ENCODE measurements around the gene RAPGEF4.

Gene RAPGEF4

DNA sequence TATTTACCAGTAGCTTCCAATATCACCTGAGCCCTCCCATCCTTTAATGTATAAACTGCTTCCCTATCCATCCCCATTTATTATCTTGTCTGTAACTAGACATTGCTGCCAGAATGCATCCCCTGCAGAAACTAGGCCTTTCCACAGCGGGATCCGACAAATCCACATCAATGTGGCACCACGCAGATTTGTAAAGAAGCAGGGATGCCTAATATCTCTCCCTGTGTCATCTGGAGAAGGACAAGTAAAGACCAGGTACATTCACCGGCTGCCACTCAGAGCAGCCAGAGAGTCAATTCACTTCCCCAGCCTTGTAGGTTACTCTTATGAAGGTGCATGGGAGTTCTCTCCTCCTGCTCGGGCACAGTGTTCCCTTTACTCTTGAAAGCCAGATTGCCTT, 241.2 kb downstream of the RAPGEF4 start:
- Histone ChIP-seq H3K27me3 (ENCODE audit: insufficient read depth, low read length) (no peaks in the 10 kb centered on the region), H3K4me1 (ENCODE audit: insufficient read depth, low read length) (no peaks in the 10 kb centered on the region), H3K4me3 (ENCODE audit: low read length) (no peak overlapping the region), H3K9me3 (ENCODE audit: insufficient read depth, low read depth, low read length) (no peaks in the 10 kb centered on the region), H3K36me3 (ENCODE audit: insufficient read depth, low read length) (no peaks in the 10 kb centered on the region), H3K27ac (ENCODE audit: low read depth, low read length) (no peak overlapping the region), H3K9ac (ENCODE audit: low read depth, low read length) (no peak overlapping the region)
- 86% methylated on average over 5 of the region's 5 CpGs for WGBS

DNA sequence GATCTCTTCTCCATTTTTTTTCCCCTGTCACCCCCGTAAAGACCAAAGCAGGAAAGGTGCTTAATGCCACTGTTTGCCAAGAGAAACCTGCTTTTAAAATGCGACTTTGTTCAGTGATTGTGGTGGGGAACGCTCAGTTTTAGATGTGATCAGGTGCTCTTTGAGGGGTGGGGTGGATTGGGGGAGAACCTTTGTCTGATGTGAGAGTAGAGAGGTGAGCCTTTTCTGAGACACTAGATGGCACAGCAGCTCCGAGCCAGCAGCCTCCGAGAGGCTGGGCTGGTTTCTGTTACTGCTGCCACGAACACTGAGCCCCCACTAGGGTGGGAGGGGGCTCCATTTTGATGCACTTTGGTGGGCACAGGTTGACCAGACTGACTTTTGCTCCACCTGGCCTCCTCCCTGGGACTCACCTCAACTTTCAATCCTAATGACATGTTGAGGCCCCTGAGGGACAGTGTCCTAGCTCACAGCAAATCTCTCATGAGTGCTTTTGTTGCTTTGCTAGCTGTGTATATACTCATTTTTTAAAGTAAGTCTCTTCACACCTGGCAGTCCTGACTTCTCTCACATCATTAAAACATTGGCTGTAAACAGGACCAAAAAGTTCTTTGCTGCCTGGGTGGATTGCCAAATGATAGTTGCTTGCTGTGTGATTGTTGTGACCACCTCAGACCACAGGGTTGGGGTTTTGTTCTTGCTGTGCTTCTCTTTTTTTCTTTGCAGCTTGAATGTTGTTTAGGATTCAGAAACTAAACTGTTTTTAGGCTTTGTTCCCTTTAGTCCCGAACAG, 241.8 kb downstream of the RAPGEF4 start:
- Histone ChIP-seq H3K36me3 (ENCODE audit: insufficient read depth, low read length) (no peaks in the 10 kb centered on the region), H3K9ac (ENCODE audit: low read depth, low read length) (no peak overlapping the region), H3K9me3 (ENCODE audit: insufficient read depth, low read depth, low read length) (no peaks in the 10 kb centered on the region), H3K27me3 (ENCODE audit: insufficient read depth, low read length) (no peaks in the 10 kb centered on the region), H3K4me1 (ENCODE audit: insufficient read depth, low read length) (no peaks in the 10 kb centered on the region), H3K27ac (ENCODE audit: low read depth, low read length) (no peak overlapping the region), H3K4me3 (ENCODE audit: low read length) (no peak overlapping the region)
- WGBS, result 70% methylated on average over 7 of the region's 7 CpGs

DNA sequence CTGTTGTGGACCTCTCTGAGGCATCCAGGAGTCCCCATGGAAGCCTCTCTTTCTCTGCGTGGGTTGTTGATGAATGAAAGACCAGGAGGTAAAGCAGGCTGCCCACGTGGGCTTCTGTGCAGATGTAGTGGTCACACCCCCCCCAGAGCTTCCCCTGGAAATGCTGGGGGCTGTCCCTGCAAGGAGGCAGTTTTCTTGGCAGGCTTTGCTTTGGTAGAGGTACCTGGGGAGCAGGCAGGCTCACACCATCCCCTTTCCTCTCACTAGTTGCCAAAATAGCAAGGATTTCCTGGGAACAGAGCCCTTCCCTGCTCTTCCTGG, 242.4 kb downstream of the RAPGEF4 start:
- WGBS, result 75% methylated on average over 2 of the region's 2 CpGs
- no peaks in the 10 kb centered on the region for H3K9me3 ChIP-seq (ENCODE audit: insufficient read depth, low read depth, low read length)
- no peaks in the 10 kb centered on the region for H3K36me3 ChIP-seq (ENCODE audit: insufficient read depth, low read length)
- no peak overlapping the region for H3K9ac ChIP-seq (ENCODE audit: low read depth, low read length)
- no peak overlapping the region for H3K4me3 ChIP-seq (ENCODE audit: low read length)
- no peaks in the 10 kb centered on the region for H3K27me3 ChIP-seq (ENCODE audit: insufficient read depth, low read length)
- H3K27ac ChIP-seq (ENCODE audit: low read depth, low read length), result no peak overlapping the region
- H3K4me1 ChIP-seq (ENCODE audit: insufficient read depth, low read length), result no peaks in the 10 kb centered on the region

DNA sequence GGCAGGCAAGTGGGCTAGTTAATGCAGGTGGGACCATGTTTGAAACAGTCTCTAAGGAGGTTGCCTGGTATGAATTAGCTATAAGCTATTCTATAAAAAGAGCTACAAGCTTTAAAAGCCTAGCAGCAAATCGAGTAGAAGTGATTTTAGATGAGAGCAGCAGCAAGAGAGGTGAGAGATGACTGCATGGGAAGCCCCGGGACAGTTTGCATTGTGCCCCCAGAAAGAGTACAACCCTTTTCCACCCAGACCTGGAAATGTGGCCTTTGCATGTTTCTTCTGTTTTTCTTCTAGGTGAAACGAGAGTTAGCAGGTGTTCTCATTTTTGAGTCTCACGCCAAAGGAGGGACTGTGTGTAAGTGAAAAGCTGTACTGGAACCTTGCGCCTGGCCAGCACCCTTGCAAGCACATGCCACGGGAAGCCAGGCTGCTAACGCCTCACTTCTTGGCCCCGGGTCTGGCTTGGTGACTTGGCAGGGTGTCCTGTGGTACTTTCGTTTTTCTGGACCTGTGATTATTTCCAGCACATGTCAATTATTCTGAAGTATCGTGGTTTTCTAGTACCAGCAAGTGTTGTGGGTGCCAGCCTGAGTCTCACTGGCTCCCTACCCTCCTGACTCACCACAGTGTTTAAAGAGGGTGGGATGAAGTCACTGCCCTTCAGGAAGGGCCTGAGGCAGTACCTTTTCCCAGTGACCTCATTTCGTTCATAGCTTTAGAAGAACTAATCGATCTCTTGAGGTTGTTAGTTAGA, 249.7 kb downstream of the RAPGEF4 start:
- 90% methylated on average over 11 of the region's 12 CpGs for WGBS
- Histone ChIP-seq H3K36me3 (ENCODE audit: insufficient read depth, low read length) (no peaks in the 10 kb centered on the region), H3K4me3 (ENCODE audit: low read length) (no peak overlapping the region), H3K9ac (ENCODE audit: low read depth, low read length) (no peak overlapping the region), H3K4me1 (ENCODE audit: insufficient read depth, low read length) (no peaks in the 10 kb centered on the region), H3K27ac (ENCODE audit: low read depth, low read length) (no peak overlapping the region), H3K9me3 (ENCODE audit: insufficient read depth, low read depth, low read length) (no peaks in the 10 kb centered on the region), H3K27me3 (ENCODE audit: insufficient read depth, low read length) (no peaks in the 10 kb centered on the region)

DNA sequence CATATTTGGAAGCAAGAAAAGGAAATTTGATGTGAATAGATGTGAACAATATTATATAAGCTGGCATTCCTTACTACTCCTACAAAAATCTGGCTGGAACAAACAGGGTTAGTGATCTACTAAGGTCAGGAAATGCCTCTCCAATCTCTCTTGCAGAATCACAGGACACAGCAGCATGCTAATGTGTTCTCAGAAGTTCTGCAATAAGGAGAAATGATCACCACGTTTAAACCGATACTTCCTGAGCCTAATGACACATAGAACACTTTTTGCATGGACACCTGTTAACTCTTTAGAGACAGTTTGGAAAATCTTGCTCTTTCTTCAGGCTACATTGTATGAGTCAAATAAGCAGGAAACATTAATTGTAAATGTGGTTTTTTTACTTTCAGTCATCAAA, 250.4 kb downstream of the RAPGEF4 start:
- Histone ChIP-seq H3K36me3 (ENCODE audit: insufficient read depth, low read length) (no peaks in the 10 kb centered on the region), H3K4me3 (ENCODE audit: low read length) (no peak overlapping the region), H3K4me1 (ENCODE audit: insufficient read depth, low read length) (no peaks in the 10 kb centered on the region), H3K9ac (ENCODE audit: low read depth, low read length) (no peak overlapping the region), H3K27me3 (ENCODE audit: insufficient read depth, low read length) (no peaks in the 10 kb centered on the region), H3K9me3 (ENCODE audit: insufficient read depth, low read depth, low read length) (no peaks in the 10 kb centered on the region), H3K27ac (ENCODE audit: low read depth, low read length) (no peak overlapping the region)
- WGBS, result 66% methylated on average over 2 of the region's 2 CpGs

DNA sequence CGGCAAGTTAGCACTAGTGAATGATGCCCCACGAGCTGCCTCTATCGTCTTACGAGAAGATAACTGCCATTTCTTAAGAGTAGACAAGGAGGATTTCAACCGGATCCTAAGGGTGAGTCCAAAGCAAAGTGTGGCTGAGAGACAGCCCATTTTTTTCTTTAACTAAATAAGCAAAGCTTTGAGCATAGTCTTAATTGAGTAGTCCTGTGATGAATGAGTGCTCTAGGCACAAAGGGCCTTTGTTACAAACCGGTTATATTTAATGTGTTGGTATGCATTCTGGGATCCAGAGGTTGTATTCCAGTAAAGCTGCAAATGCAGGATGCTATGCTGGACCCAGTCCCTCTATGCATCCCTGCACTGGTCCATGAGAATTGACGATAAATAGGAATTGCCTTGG, 253.1 kb downstream of the RAPGEF4 start:
- H3K4me3 ChIP-seq (ENCODE audit: low read length), result no peak overlapping the region
- H3K27me3 ChIP-seq (ENCODE audit: insufficient read depth, low read length), result no peaks in the 10 kb centered on the region
- no peaks in the 10 kb centered on the region for H3K4me1 ChIP-seq (ENCODE audit: insufficient read depth, low read length)
- H3K9me3 ChIP-seq (ENCODE audit: insufficient read depth, low read depth, low read length), result no peaks in the 10 kb centered on the region
- no peak overlapping the region for H3K9ac ChIP-seq (ENCODE audit: low read depth, low read length)
- no peaks in the 10 kb centered on the region for H3K36me3 ChIP-seq (ENCODE audit: insufficient read depth, low read length)
- WGBS, result 95% methylated on average over 7 of the region's 7 CpGs
- no peak overlapping the region for H3K27ac ChIP-seq (ENCODE audit: low read depth, low read length)

DNA sequence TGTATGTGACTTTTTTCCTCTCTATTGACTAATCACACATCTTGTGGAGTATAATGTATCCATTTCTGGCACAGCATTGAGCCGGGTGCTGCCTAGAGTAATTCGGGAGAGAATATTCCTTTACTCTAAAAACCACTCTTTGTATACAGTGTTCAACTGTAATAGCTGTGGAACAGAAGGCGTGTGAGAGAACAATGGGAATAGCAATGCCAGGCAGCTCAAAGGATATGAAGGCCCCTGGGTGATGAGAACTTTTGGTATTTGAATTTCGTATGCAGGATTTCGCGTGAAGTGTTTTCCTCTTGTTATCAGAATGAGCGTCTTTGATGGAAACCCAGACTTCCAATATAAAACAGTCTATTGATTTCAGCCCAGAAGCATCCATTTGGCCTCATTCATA, 255.4 kb downstream of the RAPGEF4 start:
- Histone ChIP-seq H3K4me1 (ENCODE audit: insufficient read depth, low read length) (peaks cover under 1% of the 10 kb centered on the region; the same call in 1 of the 2 replicates), H3K4me3 (ENCODE audit: low read length) (no peak overlapping the region), H3K36me3 (ENCODE audit: insufficient read depth, low read length) (no peaks in the 10 kb centered on the region), H3K27me3 (ENCODE audit: insufficient read depth, low read length) (no peaks in the 10 kb centered on the region), H3K9me3 (ENCODE audit: insufficient read depth, low read depth, low read length) (no peaks in the 10 kb centered on the region), H3K9ac (ENCODE audit: low read depth, low read length) (no peak overlapping the region), H3K27ac (ENCODE audit: low read depth, low read length) (no peak overlapping the region)
- WGBS, result 97% methylated on average over 5 of the region's 7 CpGs

DNA sequence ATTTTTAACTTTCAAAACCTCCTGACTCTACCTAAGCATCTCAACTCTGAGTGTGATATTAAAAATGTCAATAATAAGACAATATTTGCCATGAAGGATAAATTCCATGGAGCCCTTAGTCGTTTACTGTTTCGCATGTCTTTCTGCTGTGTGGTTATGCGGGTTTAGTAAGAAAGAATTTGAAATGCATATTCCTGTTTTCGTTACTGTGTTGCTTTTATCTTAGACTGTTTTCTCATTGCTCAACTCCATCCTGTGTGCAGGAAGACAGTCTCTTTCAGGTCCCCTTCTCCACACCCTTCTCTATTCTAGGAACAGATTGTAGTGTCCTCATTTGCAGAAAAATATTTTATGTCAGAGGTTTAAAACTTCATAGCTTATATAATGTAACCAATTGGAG, 257.5 kb downstream of the RAPGEF4 start:
- no peaks in the 10 kb centered on the region for H3K36me3 ChIP-seq (ENCODE audit: insufficient read depth, low read length)
- WGBS, result 94% methylated on average over 4 of the region's 4 CpGs
- no peak overlapping the region for H3K4me3 ChIP-seq (ENCODE audit: low read length)
- no peaks in the 10 kb centered on the region for H3K27me3 ChIP-seq (ENCODE audit: insufficient read depth, low read length)
- H3K27ac ChIP-seq (ENCODE audit: low read depth, low read length), result no peak overlapping the region
- H3K4me1 ChIP-seq (ENCODE audit: insufficient read depth, low read length), result peaks cover 6% of the 10 kb centered on the region; the same call in 1 of the 2 replicates
- no peak overlapping the region for H3K9ac ChIP-seq (ENCODE audit: low read depth, low read length)
- no peaks in the 10 kb centered on the region for H3K9me3 ChIP-seq (ENCODE audit: insufficient read depth, low read depth, low read length)

DNA sequence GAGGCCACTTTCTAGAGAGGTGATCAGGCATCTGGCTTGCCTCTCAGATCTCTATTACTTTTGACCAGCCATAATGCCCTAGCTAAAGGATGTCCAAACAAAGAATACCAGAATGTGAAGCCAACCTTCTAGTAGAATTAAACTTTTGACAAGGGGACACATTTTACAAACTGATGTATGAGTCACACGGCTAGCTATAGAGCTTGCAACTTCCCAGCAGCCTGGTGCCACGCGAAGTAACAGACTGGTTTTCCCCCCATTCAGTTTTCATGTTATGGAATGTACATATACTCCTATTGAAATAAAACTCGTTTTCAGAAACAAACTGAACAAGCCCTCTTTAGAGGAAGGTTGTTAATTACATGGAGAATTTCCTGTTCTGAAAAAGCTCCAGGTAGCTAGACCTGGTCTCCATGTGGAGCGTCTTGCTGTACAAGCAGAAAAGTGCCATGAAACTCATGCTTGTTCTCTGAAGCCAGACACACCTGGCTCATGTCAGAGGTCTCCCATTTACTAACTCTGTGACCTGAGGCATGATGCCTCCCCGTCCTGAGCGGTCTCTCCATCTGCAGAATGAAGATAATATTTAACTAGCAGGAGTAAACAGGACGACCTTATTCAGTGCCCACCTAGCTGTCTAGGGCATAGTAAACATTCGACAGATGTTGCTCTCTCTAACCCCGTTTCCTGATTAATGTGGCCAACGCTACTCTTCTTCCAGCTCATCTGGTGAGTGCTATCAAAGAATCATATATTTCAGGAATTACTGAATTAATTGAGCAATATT, 258.5 kb downstream of the RAPGEF4 start:
- H3K4me3 ChIP-seq (ENCODE audit: low read length), result no peak overlapping the region
- H3K27me3 ChIP-seq (ENCODE audit: insufficient read depth, low read length), result no peaks in the 10 kb centered on the region
- 92% methylated on average over 11 of the region's 11 CpGs for whole genome bisulfite sequencing
- no peaks in the 10 kb centered on the region for H3K9me3 ChIP-seq (ENCODE audit: insufficient read depth, low read depth, low read length)
- H3K36me3 ChIP-seq (ENCODE audit: insufficient read depth, low read length), result no peaks in the 10 kb centered on the region
- peaks cover 6% of the 10 kb centered on the region; the same call in 1 of the 2 replicates for H3K4me1 ChIP-seq (ENCODE audit: insufficient read depth, low read length)
- no peak overlapping the region for H3K27ac ChIP-seq (ENCODE audit: low read depth, low read length)
- no peak overlapping the region for H3K9ac ChIP-seq (ENCODE audit: low read depth, low read length)

DNA sequence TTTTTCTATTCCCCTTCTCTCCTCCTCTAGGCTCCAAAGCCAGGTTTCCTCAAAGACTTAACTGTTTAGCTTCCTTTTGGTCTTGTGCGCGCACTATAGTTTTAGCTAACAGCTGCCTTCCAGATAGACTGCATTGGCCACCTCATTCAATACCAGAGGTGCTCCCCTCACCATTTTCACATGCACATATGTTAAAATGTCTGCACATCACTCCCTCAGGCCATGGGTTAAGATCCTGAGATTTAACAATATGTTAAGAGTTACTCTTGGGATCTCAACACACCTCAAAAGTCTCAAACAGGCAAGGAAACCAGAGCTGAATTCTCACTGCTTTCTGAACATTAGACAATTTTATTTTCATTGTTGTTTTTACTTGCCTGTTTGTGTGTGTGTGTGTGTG, 259.2 kb downstream of the RAPGEF4 start:
- peaks cover 6% of the 10 kb centered on the region; the same call in 1 of the 2 replicates for H3K4me1 ChIP-seq (ENCODE audit: insufficient read depth, low read length)
- H3K9ac ChIP-seq (ENCODE audit: low read depth, low read length), result no peak overlapping the region
- H3K9me3 ChIP-seq (ENCODE audit: insufficient read depth, low read depth, low read length), result no peaks in the 10 kb centered on the region
- H3K27me3 ChIP-seq (ENCODE audit: insufficient read depth, low read length), result no peaks in the 10 kb centered on the region
- H3K27ac ChIP-seq (ENCODE audit: low read depth, low read length), result no peak overlapping the region
- H3K4me3 ChIP-seq (ENCODE audit: low read length), result no peak overlapping the region
- 77% methylated on average over 2 of the region's 2 CpGs for WGBS
- H3K36me3 ChIP-seq (ENCODE audit: insufficient read depth, low read length), result no peaks in the 10 kb centered on the region

Measured in HUES64 (cell line).